Activated T-helper 17 cell treated with anti-CD3 and anti-CD28 coated beads, Interleukin-2, amount 50 U/mL, for 72 hours (primary cell): ENCODE results near the gene LCE2A. TPM values are rescaled to one million over a fixed set of nuclear protein-coding genes. Genes with fewer than 3 reads are reported as not detected.

ENCODE experiments used
- total RNA-seq, 2 donors: library from RNA; stranded (reverse); gene quantifications; one replicate each; pipeline ENCODE4 v1.2.3, GENCODE V29; 2022

The LCE2A gene
- total RNA-seq, 2 donors from 2014 or later = not detected

Other genes starting within 250 kb of the LCE2A start
- gene LCE5A, start 187.5 kb upstream of the LCE2A start, total RNA-seq = not detected
- not detected for gene CRCT1, start 183.9 kb upstream of the LCE2A start, total RNA-seq
- gene LCE3E, start 131.6 kb upstream of the LCE2A start, total RNA-seq = not detected
- gene LCE3D, start 117.8 kb upstream of the LCE2A start, total RNA-seq = not detected
- gene LCE3C, start 98.1 kb upstream of the LCE2A start, total RNA-seq = not detected
- gene LCE3B, start 84.5 kb upstream of the LCE2A start, total RNA-seq = not detected
- not detected for gene LCE3A, start 75.2 kb upstream of the LCE2A start, total RNA-seq
- gene LCE2D, start 35.0 kb upstream of the LCE2A start, total RNA-seq = not detected
- gene LCE2C, start 23.1 kb upstream of the LCE2A start, total RNA-seq = not detected
- gene LCE2B, start 12.2 kb upstream of the LCE2A start, total RNA-seq = not detected
- not detected for gene LCE4A, start 9.8 kb downstream of the LCE2A start, total RNA-seq
- not detected for gene KPRP, start 59.7 kb downstream of the LCE2A start, total RNA-seq
- not detected for gene LCE1F, start 76.8 kb downstream of the LCE2A start, total RNA-seq
- not detected for gene LCE1E, start 87.9 kb downstream of the LCE2A start, total RNA-seq
- not detected for gene LCE1D, start 98.4 kb downstream of the LCE2A start, total RNA-seq
- gene LCE1C, start 108.3 kb downstream of the LCE2A start, total RNA-seq = not detected
- gene LCE1B, start 113.6 kb downstream of the LCE2A start, total RNA-seq = not detected
- gene LCE1A, start 129.1 kb downstream of the LCE2A start, total RNA-seq = not detected
- not detected for gene LCE6A, start 144.5 kb downstream of the LCE2A start, total RNA-seq
- gene LCE7A, start 161.7 kb downstream of the LCE2A start, total RNA-seq = not detected
- not detected for gene SMCP, start 180.0 kb downstream of the LCE2A start, total RNA-seq
- gene IVL, start 210.2 kb downstream of the LCE2A start, total RNA-seq = not detected
- gene SPRR5, start 248.9 kb downstream of the LCE2A start, total RNA-seq = not detected